ENCODE results near the gene TCTN3. TPM values are rescaled to one million over a fixed set of nuclear protein-coding genes. Genes with fewer than 3 reads are reported as not detected.

TCTN3 gene
- total and polyA plus RNA-seq, 2 donors (not counting 3 experiments of a cell fraction or from before 2014, with no cell fraction given), result 40.4 to 52.6 TPM

- H4K20me1 ChIP-seq (replicated peaks; ENCODE audit: control insufficient read depth, extremely low read depth, insufficient read depth, low read length), result no peaks in the 10 kb centered on the region
- H3K4me1 ChIP-seq (ENCODE audit: control insufficient read depth, extremely low read depth, insufficient read depth, low read length), result peaks cover 7% of the 10 kb centered on the region
- TF ChIP-seq POLR2A (IDR thresholded peaks at IDR 0.05; ENCODE audit: low read depth, low read length) (no peak), GATA2 (IDR thresholded peaks at IDR 0.05; ENCODE audit: insufficient read depth, insufficient read length, low read depth, low read length) (no peak), MYC (IDR thresholded peaks at IDR 0.05; ENCODE audit: low read depth, low read length) (no peak), JUN (IDR thresholded peaks at IDR 0.05; ENCODE audit: borderline replicate concordance, insufficient read depth, insufficient read length, low read depth) (no peak), FOS (IDR thresholded peaks at IDR 0.05; ENCODE audit: borderline replicate concordance, insufficient read depth, low read length) (no peak), POLR2AphosphoS5 (IDR thresholded peaks at IDR 0.05; ENCODE audit: insufficient read depth, low read depth, low read length) (no peak), EZH2 (IDR thresholded peaks at IDR 0.05; ENCODE audit: borderline replicate concordance, low read depth, low read length, severe bottlenecking) (no peak), CTCF (IDR thresholded peaks at IDR 0.05; ENCODE audit: extremely low read depth in 1 of 2, insufficient read depth in 1 of 2, low read depth in 1 of 2, low read length in 2 of 2) (no peak), MAX (IDR thresholded peaks at IDR 0.05; ENCODE audit: insufficient read depth, insufficient read length) (no peak)
- peaks cover 8 to 20% of the 10 kb centered on the region in 2 experiments for H3K36me3 ChIP-seq (ENCODE audit: control insufficient read depth in 2 of 2, extremely low read depth in 1 of 2, insufficient read depth in 2 of 2, low read length in 2 of 2)
- ChIA-PET POLR2A (no interaction called here), CTCF (interaction anchor here (0.6 to 1.2 kb wide), 3 partner anchors 10 to 190 kb away, joined by 3 to 4 read pairs (median 3); partner anchors contain the start of gene TCTN3)
- peaks cover 48% of the 10 kb centered on the region for H3K79me2 ChIP-seq (ENCODE audit: control insufficient read depth, insufficient read depth, low read length)
- H3K9me3 ChIP-seq (replicated peaks; ENCODE audit: control insufficient read depth, insufficient read depth, low read length), result no peaks in the 10 kb centered on the region
- no peaks in the 10 kb centered on the region for H3K27me3 ChIP-seq (ENCODE audit: control insufficient read depth in 2 of 2, insufficient read depth in 2 of 2, low read length in 2 of 2)
- H3K27ac ChIP-seq (ENCODE audit: insufficient read depth, low read depth, low read length), result no peak overlapping the region
- H2AFZ ChIP-seq (ENCODE audit: low read depth, low read length), result no peak overlapping the region
- no peak overlapping the region for H3K4me3 ChIP-seq (replicated peaks in 1 of 3; ENCODE audit: insufficient read depth in 1 of 3, low read depth in 1 of 3, low read length in 3 of 3)
- BruUV-seq (replicated peaks), result no TSS peak
- intact Hi-C loops (cut with micrococcal nuclease) (no loop called here), dilution Hi-C loops (cut with MboI; ENCODE audit: extremely low pct_ligation_motif_present, low sequenced_read_pairs) (no loop called here)
- H3K4me2 ChIP-seq (ENCODE audit: insufficient read depth, low read length), result no peak overlapping the region
- no peak overlapping the region for H3K9ac ChIP-seq (replicated peaks; ENCODE audit: extremely low read depth, insufficient read depth, low read length)
- DNase-seq (ENCODE audit: low read depth, low spot score), result no peak
- no peaks in the 10 kb centered on the region for H3K9me1 ChIP-seq (replicated peaks; ENCODE audit: control insufficient read depth, extremely low read depth, insufficient read depth, low read length)
- no peak for FAIRE-seq
Measured at GRCh38 chr10:95651346-95652060, 42.2 kb downstream of the TCTN3 start.
